HEK293 (cell line): ENCODE results near the gene CCDC92.

Source experiments
- SP2 ChIP-seq: fragments of 450-650 bp; formaldehyde crosslinking; IDR thresholded peaks from 2 replicates; pipeline ENCODE4 v1.5.1; 2016; ENCODE audit warnings: missing biosample characterization, missing genetic modification characterization
- ZNF140 ChIP-seq: fragments of 450-650 bp; formaldehyde crosslinking; IDR thresholded peaks from 2 replicates; pipeline ENCODE4 v1.5.1; 2016; ENCODE audit warnings: missing biosample characterization, missing genetic modification characterization
- ZNF146 ChIP-seq: fragments of 450-650 bp; formaldehyde crosslinking; IDR thresholded peaks from 2 replicates; pipeline ENCODE4 v1.5.1; 2016; ENCODE audit warnings: missing biosample characterization, missing genetic modification characterization
- ZNF202 ChIP-seq: fragments of 450-650 bp; formaldehyde crosslinking; IDR thresholded peaks from 2 replicates; pipeline ENCODE4 v1.5.1; 2016; ENCODE audit warnings: missing biosample characterization, missing genetic modification characterization, borderline replicate concordance
- ZNF280D ChIP-seq: fragments of 450-650 bp; formaldehyde crosslinking; IDR thresholded peaks from 2 replicates; pipeline ENCODE4 v1.5.1; 2016; ENCODE audit warnings: missing biosample characterization, missing genetic modification characterization

GRCh38 chr12:123952037-123952436 is 20.6 kb downstream of the CCDC92 start:
- TF ChIP-seq ZNF146 (tag by site-specific recombination) (no peak), ZNF280D (tag by site-specific recombination) (no peak), SP2 (tag by site-specific recombination) (no peak), ZNF202 (tag by site-specific recombination) (no peak), ZNF140 (tag by site-specific recombination) (no peak)
